Vagina (tissue), 2 donors: ENCODE data around the gene SOX9. TPM values are rescaled to one million over a fixed set of nuclear protein-coding genes. Genes with fewer than 3 reads are reported as not detected.

ENCODE experiments used
- DNase-seq, 2 donors: peaks; one replicate each; pipeline ENCODE4 v3.0.0-alpha.2; 2017; ENCODE audit errors: extremely low spot score in 2 of 2
- H3K27ac ChIP-seq: fragments of 200-600 bp; sonication (generic); one replicate; pipeline ENCODE4 v1.5.1; 2019
- H3K27me3 ChIP-seq: fragments of 200-600 bp; sonication (generic); one replicate; pipeline ENCODE4 v1.5.1; 2019
- H3K36me3 ChIP-seq, 2 donors: fragments of 200-600 bp; sonication (generic); one replicate each; pipeline ENCODE4 v1.5.1; 2017 to 2019
- H3K4me1 ChIP-seq: fragments of 200-600 bp; sonication (generic); one replicate; pipeline ENCODE4 v1.5.1; 2019
- H3K4me3 ChIP-seq, 2 donors: fragments of 200-600 bp; sonication (generic); 1 replicate in 1 of 2; 2 replicates in 1 of 2; pipeline ENCODE4 v1.5.1; 2016 to 2019
- H3K9me3 ChIP-seq: fragments of 200-600 bp; sonication (generic); one replicate; pipeline ENCODE4 v1.5.1; 2019
- POLR2A ChIP-seq, 2 donors: fragments of 450-650 bp; IDR thresholded peaks; one replicate each; pipeline ENCODE4 v1.6.1; 2017; ENCODE audit warnings: antibody characterized with exemption in 2 of 2, mild to moderate bottlenecking in 2 of 2, moderate library complexity in 2 of 2
- POLR2AphosphoS5 ChIP-seq, 2 donors: sonication (generic); formaldehyde crosslinking; IDR thresholded peaks; one replicate each; pipeline ENCODE4 v1.9.0; 2017; ENCODE audit warnings: antibody characterized with exemption in 2 of 2, mild to moderate bottlenecking in 2 of 2, low read depth in 1 of 2; ENCODE audit not compliant: insufficient read depth in 1 of 2
- intact Hi-C: fragments of 100-400 bp; cut with DNase I; formaldehyde crosslinking; loops from one replicate; pipeline ENCODE4 v1.15.1; 2023
- total RNA-seq: library from RNA; depleted of rRNA; stranded (reverse); fragments of >200 nt; gene quantifications from one replicate; pipeline ENCODE4 v1.2.3, GENCODE V29; 2016
- TF ChIP-seq, protein P1 (sequence below), 3 experiments: fragments of 450-650 bp in 2 of 3; fragments of 200-600 bp in 1 of 3; sonication (generic) in 1 of 3; IDR thresholded peaks; one replicate each; pipeline ENCODE4 v1.5.1; 2017 to 2019; ENCODE audit warnings: antibody characterized with exemption in 3 of 3, mild to moderate bottlenecking in 2 of 3, moderate library complexity in 2 of 3

The SOX9 gene
- total RNA-seq, 1 donor from 2014 or later = 22.8 TPM

DNA sequence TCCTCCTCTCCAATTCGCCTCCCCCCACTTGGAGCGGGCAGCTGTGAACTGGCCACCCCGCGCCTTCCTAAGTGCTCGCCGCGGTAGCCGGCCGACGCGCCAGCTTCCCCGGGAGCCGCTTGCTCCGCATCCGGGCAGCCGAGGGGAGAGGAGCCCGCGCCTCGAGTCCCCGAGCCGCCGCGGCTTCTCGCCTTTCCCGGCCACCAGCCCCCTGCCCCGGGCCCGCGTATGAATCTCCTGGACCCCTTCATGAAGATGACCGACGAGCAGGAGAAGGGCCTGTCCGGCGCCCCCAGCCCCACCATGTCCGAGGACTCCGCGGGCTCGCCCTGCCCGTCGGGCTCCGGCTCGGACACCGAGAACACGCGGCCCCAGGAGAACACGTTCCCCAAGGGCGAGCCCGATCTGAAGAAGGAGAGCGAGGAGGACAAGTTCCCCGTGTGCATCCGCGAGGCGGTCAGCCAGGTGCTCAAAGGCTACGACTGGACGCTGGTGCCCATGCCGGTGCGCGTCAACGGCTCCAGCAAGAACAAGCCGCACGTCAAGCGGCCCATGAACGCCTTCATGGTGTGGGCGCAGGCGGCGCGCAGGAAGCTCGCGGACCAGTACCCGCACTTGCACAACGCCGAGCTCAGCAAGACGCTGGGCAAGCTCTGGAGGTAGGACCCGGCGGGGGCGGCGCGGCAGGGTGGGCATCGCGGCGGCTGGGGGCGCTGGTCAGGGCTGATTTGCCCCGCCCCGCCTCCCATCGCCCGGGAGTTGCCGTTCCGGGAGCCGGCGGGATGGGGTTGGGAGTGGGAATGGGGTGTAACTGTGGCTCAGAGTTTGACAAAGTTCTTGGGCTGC is 567 bp downstream of the SOX9 start:
- Histone ChIP-seq H3K36me3 (no peaks in the 10 kb centered on the region), H3K27me3 (peaks cover 23% of the 10 kb centered on the region), H3K9me3 (no peaks in the 10 kb centered on the region), H3K4me1 (peaks cover 59% of the 10 kb centered on the region), H3K4me3 (peak overlapping the region; percentile 44 to 53), H3K27ac (peak overlapping the region; percentile 69)
- DNase-seq = no peak
- TF ChIP-seq, protein P1, sequence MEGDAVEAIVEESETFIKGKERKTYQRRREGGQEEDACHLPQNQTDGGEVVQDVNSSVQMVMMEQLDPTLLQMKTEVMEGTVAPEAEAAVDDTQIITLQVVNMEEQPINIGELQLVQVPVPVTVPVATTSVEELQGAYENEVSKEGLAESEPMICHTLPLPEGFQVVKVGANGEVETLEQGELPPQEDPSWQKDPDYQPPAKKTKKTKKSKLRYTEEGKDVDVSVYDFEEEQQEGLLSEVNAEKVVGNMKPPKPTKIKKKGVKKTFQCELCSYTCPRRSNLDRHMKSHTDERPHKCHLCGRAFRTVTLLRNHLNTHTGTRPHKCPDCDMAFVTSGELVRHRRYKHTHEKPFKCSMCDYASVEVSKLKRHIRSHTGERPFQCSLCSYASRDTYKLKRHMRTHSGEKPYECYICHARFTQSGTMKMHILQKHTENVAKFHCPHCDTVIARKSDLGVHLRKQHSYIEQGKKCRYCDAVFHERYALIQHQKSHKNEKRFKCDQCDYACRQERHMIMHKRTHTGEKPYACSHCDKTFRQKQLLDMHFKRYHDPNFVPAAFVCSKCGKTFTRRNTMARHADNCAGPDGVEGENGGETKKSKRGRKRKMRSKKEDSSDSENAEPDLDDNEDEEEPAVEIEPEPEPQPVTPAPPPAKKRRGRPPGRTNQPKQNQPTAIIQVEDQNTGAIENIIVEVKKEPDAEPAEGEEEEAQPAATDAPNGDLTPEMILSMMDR (IDR thresholded peaks at IDR 0.05) = no peak
- TF ChIP-seq POLR2A (IDR thresholded peaks at IDR 0.05) (no peak), POLR2AphosphoS5 (IDR thresholded peaks at IDR 0.05; ENCODE audit: insufficient read depth in 1 of 2, low read depth in 1 of 2) (no peak)
- intact Hi-C loops = no loop called here

DNA sequence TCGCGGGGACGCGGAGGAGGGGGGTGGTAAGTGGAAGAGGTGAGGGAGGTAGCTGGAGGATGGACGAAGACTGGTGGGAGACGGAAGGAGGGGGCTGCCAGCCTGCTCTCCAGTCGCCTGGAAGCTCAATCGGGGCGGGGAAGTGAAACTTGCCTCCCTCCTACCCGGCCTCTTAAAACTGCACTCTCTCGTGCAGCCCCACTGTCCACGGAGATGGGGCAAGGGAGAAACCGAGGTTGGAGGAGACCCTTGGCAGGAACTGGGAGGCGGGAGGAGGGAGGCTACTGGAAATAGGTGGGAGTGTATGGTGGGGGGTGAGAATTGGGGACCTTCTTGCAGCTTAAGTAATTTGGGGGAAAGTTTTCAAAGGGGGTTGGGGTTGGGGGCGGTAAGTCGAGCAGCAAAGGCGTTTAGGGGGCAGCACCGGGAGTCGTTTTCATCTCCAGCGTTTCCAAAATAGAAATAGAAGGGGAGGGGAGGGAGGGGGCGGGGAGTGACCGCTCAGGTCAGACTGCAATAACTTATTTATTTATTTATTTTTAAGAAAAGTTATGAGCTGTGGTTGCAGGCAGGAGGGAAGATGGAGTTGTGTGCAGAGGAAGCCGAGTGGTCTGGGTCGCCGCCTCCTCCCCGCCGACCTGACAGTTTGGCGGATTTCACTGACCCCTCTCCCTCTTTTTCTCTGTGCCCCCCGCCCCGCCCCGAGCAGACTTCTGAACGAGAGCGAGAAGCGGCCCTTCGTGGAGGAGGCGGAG is 1.4 kb downstream of the SOX9 start:
- intact Hi-C loops = no loop called here

DNA sequence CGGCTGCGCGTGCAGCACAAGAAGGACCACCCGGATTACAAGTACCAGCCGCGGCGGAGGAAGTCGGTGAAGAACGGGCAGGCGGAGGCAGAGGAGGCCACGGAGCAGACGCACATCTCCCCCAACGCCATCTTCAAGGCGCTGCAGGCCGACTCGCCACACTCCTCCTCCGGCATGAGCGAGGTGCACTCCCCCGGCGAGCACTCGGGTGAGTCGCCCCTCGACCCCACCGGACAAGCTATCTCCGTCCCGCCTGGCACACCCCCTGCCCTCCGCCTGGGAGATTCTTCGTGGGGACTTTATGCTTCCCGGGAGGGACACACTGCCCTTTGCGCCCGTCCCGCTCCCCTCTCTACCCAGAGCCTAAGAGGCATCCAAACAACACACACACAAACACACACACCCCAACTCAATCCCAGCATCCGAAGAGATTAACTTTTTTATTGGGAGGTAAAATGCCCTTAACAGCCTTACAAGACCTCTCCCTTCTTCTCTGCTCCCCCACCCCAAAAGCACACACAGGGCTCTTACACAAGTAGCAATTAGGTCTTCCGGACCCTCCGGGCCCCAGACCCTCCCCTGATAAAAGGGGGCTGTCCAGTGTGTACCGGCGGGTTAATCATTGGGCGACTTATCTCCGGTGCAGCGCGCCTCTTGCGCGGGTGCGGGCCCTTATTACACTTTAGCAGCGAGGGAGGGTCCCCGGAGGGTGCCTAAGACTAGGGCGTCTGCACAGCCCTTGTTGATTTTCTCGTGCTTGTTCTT is 2.1 kb downstream of the SOX9 start:
- DNase-seq = no peak
- peaks cover 11% of the 10 kb centered on the region for H3K27me3 ChIP-seq

More for the DNA sequence above, 1.4 kb downstream of the SOX9 start:
- no peak for DNase-seq
- Histone ChIP-seq H3K4me3 (peak overlapping the region; percentile 44 to 53), H3K27me3 (peaks cover 17% of the 10 kb centered on the region), H3K27ac (peak overlapping the region; percentile 69), H3K36me3 (no peaks in the 10 kb centered on the region), H3K4me1 (peaks cover 51% of the 10 kb centered on the region), H3K9me3 (no peaks in the 10 kb centered on the region)
- no peak for TF ChIP-seq POLR2AphosphoS5 (IDR thresholded peaks at IDR 0.05; ENCODE audit: insufficient read depth in 1 of 2, low read depth in 1 of 2)
- TF ChIP-seq, protein P1 (IDR thresholded peaks at IDR 0.05) = no peak
- no peak for TF ChIP-seq POLR2A (IDR thresholded peaks at IDR 0.05)

DNA sequence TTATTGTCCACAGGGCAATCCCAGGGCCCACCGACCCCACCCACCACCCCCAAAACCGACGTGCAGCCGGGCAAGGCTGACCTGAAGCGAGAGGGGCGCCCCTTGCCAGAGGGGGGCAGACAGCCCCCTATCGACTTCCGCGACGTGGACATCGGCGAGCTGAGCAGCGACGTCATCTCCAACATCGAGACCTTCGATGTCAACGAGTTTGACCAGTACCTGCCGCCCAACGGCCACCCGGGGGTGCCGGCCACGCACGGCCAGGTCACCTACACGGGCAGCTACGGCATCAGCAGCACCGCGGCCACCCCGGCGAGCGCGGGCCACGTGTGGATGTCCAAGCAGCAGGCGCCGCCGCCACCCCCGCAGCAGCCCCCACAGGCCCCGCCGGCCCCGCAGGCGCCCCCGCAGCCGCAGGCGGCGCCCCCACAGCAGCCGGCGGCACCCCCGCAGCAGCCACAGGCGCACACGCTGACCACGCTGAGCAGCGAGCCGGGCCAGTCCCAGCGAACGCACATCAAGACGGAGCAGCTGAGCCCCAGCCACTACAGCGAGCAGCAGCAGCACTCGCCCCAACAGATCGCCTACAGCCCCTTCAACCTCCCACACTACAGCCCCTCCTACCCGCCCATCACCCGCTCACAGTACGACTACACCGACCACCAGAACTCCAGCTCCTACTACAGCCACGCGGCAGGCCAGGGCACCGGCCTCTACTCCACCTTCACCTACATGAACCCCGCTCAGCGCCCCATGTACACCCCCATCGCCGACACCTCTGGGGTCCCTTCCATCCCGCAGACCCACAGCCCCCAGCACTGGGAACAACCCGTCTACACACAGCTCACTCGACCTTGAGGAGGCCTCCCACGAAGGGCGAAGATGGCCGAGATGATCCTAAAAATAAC is 3.0 kb downstream of the SOX9 start:
- Histone ChIP-seq H3K4me3 (no peak overlapping the region), H3K27ac (no peak overlapping the region)
- intact Hi-C loops = no loop called here

More for the DNA sequence above, 2.1 kb downstream of the SOX9 start:
- no peaks in the 10 kb centered on the region for H3K9me3 ChIP-seq
- intact Hi-C loops = no loop called here
- TF ChIP-seq POLR2A (IDR thresholded peaks at IDR 0.05) (no peak), POLR2AphosphoS5 (IDR thresholded peaks at IDR 0.05; ENCODE audit: insufficient read depth in 1 of 2, low read depth in 1 of 2) (no peak)
- TF ChIP-seq, protein P1 (IDR thresholded peaks at IDR 0.05) = no peak
- H3K27ac ChIP-seq = no peak overlapping the region
- peak overlapping the region; percentile 44 to 53 for H3K4me3 ChIP-seq
- H3K4me1 ChIP-seq = peaks cover 43% of the 10 kb centered on the region
- H3K36me3 ChIP-seq = no peaks in the 10 kb centered on the region

More for the DNA sequence above, 3.0 kb downstream of the SOX9 start:
- no peak for TF ChIP-seq POLR2AphosphoS5 (IDR thresholded peaks at IDR 0.05; ENCODE audit: insufficient read depth in 1 of 2, low read depth in 1 of 2)
- no peak for TF ChIP-seq POLR2A (IDR thresholded peaks at IDR 0.05)
- TF ChIP-seq, protein P1 (IDR thresholded peaks at IDR 0.05) = no peak
- Histone ChIP-seq H3K9me3 (no peaks in the 10 kb centered on the region), H3K27me3 (peaks cover 11% of the 10 kb centered on the region), H3K36me3 (no peaks in the 10 kb centered on the region), H3K4me1 (peaks cover 39% of the 10 kb centered on the region)
- no peak for DNase-seq
